Smooth muscle cell (in vitro differentiated cells): ENCODE results near the gene CLDN9. TPM values are rescaled to one million over a fixed set of nuclear protein-coding genes. Genes with fewer than 3 reads are reported as not detected.
A peak's percentile ranks its signal among the peaks of the same experiment; 100 is the strongest.

ENCODE experiments used
- DNase-seq: peaks from one replicate; lab custom pipeline; 2025; ENCODE audit not compliant: unreplicated experiment; lab: John Stamatoyannopoulos, UW
- H2AFZ ChIP-seq: fragments of 200-600 bp; sonication (generic); 2 replicates; pipeline ENCODE4 v1.6.0; 2016; ENCODE audit warnings: antibody characterized with exemption, low read depth, mild to moderate bottlenecking
- H3F3A ChIP-seq: fragments of 200-600 bp; sonication (generic); 2 replicates; pipeline ENCODE4 v1.6.0; 2017; ENCODE audit warnings: antibody characterized with exemption, low read depth
- H3K27ac ChIP-seq: fragments of 200-600 bp; sonication (generic); 2 replicates; pipeline ENCODE4 v1.5.1; 2016; ENCODE audit warnings: low read depth, mild to moderate bottlenecking
- H3K27me3 ChIP-seq: fragments of 200-600 bp; sonication (generic); 2 replicates; pipeline ENCODE4 v1.6.1; 2016; ENCODE audit warnings: low read depth, mild to moderate bottlenecking
- H3K36me3 ChIP-seq: fragments of 200-600 bp; sonication (generic); 2 replicates; pipeline ENCODE4 v1.5.1; 2016; ENCODE audit warnings: low read depth
- H3K4me1 ChIP-seq: fragments of 200-600 bp; sonication (generic); 2 replicates; pipeline ENCODE4 v1.5.1; 2016; ENCODE audit warnings: low read depth
- H3K4me2 ChIP-seq: fragments of 200-600 bp; sonication (generic); 2 replicates; pipeline ENCODE4 v1.6.0; 2016; ENCODE audit warnings: mild to moderate bottlenecking
- H3K4me3 ChIP-seq: fragments of 200-600 bp; sonication (generic); 2 replicates; pipeline ENCODE4 v1.5.1; 2016; ENCODE audit warnings: mild to moderate bottlenecking
- H3K79me2 ChIP-seq: fragments of 200-600 bp; sonication (generic); 2 replicates; pipeline ENCODE4 v1.6.0; 2016; ENCODE audit warnings: low read depth, mild to moderate bottlenecking
- H3K9ac ChIP-seq: fragments of 200-600 bp; sonication (generic); 2 replicates; pipeline ENCODE4 v1.6.0; 2016; ENCODE audit warnings: low read depth
- H3K9me3 ChIP-seq: fragments of 200-600 bp; sonication (generic); replicated peaks from 2 replicates; pipeline ENCODE4 v1.5.1; 2016; ENCODE audit warnings: low read depth
- H4K20me1 ChIP-seq: fragments of 200-600 bp; sonication (generic); 2 replicates; pipeline ENCODE4 v1.6.0; 2016; ENCODE audit warnings: low read depth
- CTCF ChIP-seq: fragments of 200-600 bp; sonication (generic); IDR thresholded peaks from 2 replicates; pipeline ENCODE4 v1.5.1; 2017; ENCODE audit warnings: borderline replicate concordance, mild to moderate bottlenecking, antibody characterized with exemption; ENCODE audit not compliant: insufficient read depth, poor library complexity, severe bottlenecking
- WGBS: methylation state at CpG from one replicate; pipeline ENCODE4 v1.1.7; 2016; ENCODE audit warnings: low lambda C conversion rate; 5-methylcytosine and 5-hydroxymethylcytosine counted together
- polyA plus RNA-seq: library from polyadenylated mRNA; unstranded; fragments of >200 nt; fragmentation: Nextera tagmentation; extraction: Ambion mirVana; gene quantifications from 2 replicates; pipeline ENCODE4 v1.2.1, GENCODE V29; 2016
- total RNA-seq: library from RNA; depleted of rRNA; stranded (reverse); fragments of >200 nt; gene quantifications from 2 replicates; pipeline ENCODE4 v1.2.3, GENCODE V29; 2014

Gene CLDN9
- total and polyA plus RNA-seq, 2 experiments from 2014 or later, result 0.81 to 1.8 TPM

GRCh38 chr16:2982402-2982801 is 30.3 kb upstream of the CLDN9 start:
- Histone ChIP-seq H3K4me1 (peaks cover 20% of the 10 kb centered on the region), H3K9ac (no peak overlapping the region), H3K4me2 (no peak overlapping the region), H3K4me3 (no peak overlapping the region), H3K9me3 (no peaks in the 10 kb centered on the region), H3F3A (peaks cover 11% of the 10 kb centered on the region), H3K27me3 (no peaks in the 10 kb centered on the region), H3K79me2 (no peaks in the 10 kb centered on the region), H3K36me3 (no peaks in the 10 kb centered on the region), H2AFZ (no peak overlapping the region), H3K27ac (no peak overlapping the region), H4K20me1 (no peaks in the 10 kb centered on the region)
- no peak for DNase-seq
- TF ChIP-seq CTCF, result no peak
- WGBS, result 75% methylated on average over 5 of the region's 5 CpGs

GRCh38 chr16:2983706-2984136 is 29.0 kb upstream of the CLDN9 start:
- peak; percentile 69 for DNase-seq
- Histone ChIP-seq H3K27me3 (no peaks in the 10 kb centered on the region), H2AFZ (no peak overlapping the region), H3K4me1 (peaks cover 20% of the 10 kb centered on the region), H3K9ac (no peak overlapping the region), H3F3A (peaks cover 11% of the 10 kb centered on the region), H3K4me3 (peak overlapping the region; percentile 40), H4K20me1 (no peaks in the 10 kb centered on the region), H3K79me2 (no peaks in the 10 kb centered on the region), H3K4me2 (peak overlapping the region; percentile 85), H3K9me3 (no peaks in the 10 kb centered on the region), H3K36me3 (no peaks in the 10 kb centered on the region), H3K27ac (no peak overlapping the region)
- TF ChIP-seq CTCF, result peak; percentile 97
- WGBS, result 15% methylated on average over 33 of the region's 42 CpGs

- no peaks in the 10 kb centered on the region for H3K9me3 ChIP-seq
- H3K4me1 ChIP-seq, result peaks cover 13% of the 10 kb centered on the region
- TF ChIP-seq CTCF, result no peak
- 92% methylated on average over 9 of the region's 9 CpGs for WGBS
- H3K4me2 ChIP-seq, result no peak overlapping the region
- no peak overlapping the region for H3K4me3 ChIP-seq
- no peak overlapping the region for H3K9ac ChIP-seq
- DNase-seq, result no peak
- H4K20me1 ChIP-seq, result no peaks in the 10 kb centered on the region
- peaks cover 11% of the 10 kb centered on the region for H3F3A ChIP-seq
- H3K79me2 ChIP-seq, result no peaks in the 10 kb centered on the region
- no peak overlapping the region for H2AFZ ChIP-seq
- no peaks in the 10 kb centered on the region for H3K36me3 ChIP-seq
- H3K27me3 ChIP-seq, result no peaks in the 10 kb centered on the region
- no peak overlapping the region for H3K27ac ChIP-seq
Measured at GRCh38 chr16:2985462-2985861, 27.3 kb upstream of the CLDN9 start.

GRCh38 chr16:2985893-2986355 is 26.8 kb upstream of the CLDN9 start:
- Histone ChIP-seq H3K4me2 (no peak overlapping the region), H3K27ac (no peak overlapping the region), H3K9ac (no peak overlapping the region), H4K20me1 (no peaks in the 10 kb centered on the region), H3K4me3 (no peak overlapping the region), H3K4me1 (peaks cover 10% of the 10 kb centered on the region), H2AFZ (no peak overlapping the region), H3K27me3 (no peaks in the 10 kb centered on the region), H3F3A (peaks cover 11% of the 10 kb centered on the region), H3K9me3 (no peaks in the 10 kb centered on the region), H3K36me3 (no peaks in the 10 kb centered on the region), H3K79me2 (no peaks in the 10 kb centered on the region)
- 94% methylated on average over 15 of the region's 15 CpGs for WGBS
- no peak for DNase-seq
- no peak for TF ChIP-seq CTCF
